Rectal smooth muscle tissue (tissue), 1 donor: Measurements from ENCODE around the gene BCL2L2.

Experiments used
- H3K27ac ChIP-seq: one replicate; pipeline ENCODE4 v1.7.0; 2013; ENCODE audit warnings: low read depth, low read length, inconsistent platforms
- H3K27me3 ChIP-seq: one replicate; pipeline ENCODE4 v1.7.0; 2013; ENCODE audit warnings: low read length; ENCODE audit not compliant: control insufficient read depth, insufficient read depth
- H3K36me3 ChIP-seq: one replicate; pipeline ENCODE4 v1.7.0; 2013; ENCODE audit warnings: low read length; ENCODE audit not compliant: control insufficient read depth, insufficient read depth
- H3K4me1 ChIP-seq: one replicate; pipeline ENCODE4 v1.7.0; 2013; ENCODE audit warnings: low read length; ENCODE audit not compliant: control insufficient read depth, insufficient read depth
- H3K4me3 ChIP-seq: one replicate; pipeline ENCODE4 v1.7.0; 2013; ENCODE audit warnings: low read length
- H3K9ac ChIP-seq: one replicate; pipeline ENCODE4 v1.7.0; 2013; ENCODE audit warnings: low read length

The BCL2L2 gene

GRCh38 chr14:23346693-23347405 is 40.2 kb downstream of the BCL2L2 start:
- Histone ChIP-seq H3K4me1 (peaks cover 3% of the 10 kb centered on the region), H3K4me3 (no peak overlapping the region), H3K27ac (no peak overlapping the region), H3K36me3 (no peaks in the 10 kb centered on the region), H3K9ac (no peak overlapping the region), H3K27me3 (peaks cover 4% of the 10 kb centered on the region)

GRCh38 chr14:23347406-23348296 is 41.0 kb downstream of the BCL2L2 start:
- Histone ChIP-seq H3K4me1 (peaks cover 4% of the 10 kb centered on the region), H3K27ac (no peak overlapping the region), H3K36me3 (no peaks in the 10 kb centered on the region), H3K4me3 (no peak overlapping the region), H3K27me3 (peaks cover 4% of the 10 kb centered on the region), H3K9ac (no peak overlapping the region)

GRCh38 chr14:23348297-23348655 is 41.6 kb downstream of the BCL2L2 start:
- Histone ChIP-seq H3K4me1 (peaks cover 4% of the 10 kb centered on the region), H3K27ac (no peak overlapping the region), H3K36me3 (no peaks in the 10 kb centered on the region), H3K9ac (no peak overlapping the region), H3K4me3 (no peak overlapping the region), H3K27me3 (peaks cover 4% of the 10 kb centered on the region)

GRCh38 chr14:23349156-23349845 is 42.7 kb downstream of the BCL2L2 start:
- H3K4me3 ChIP-seq, result no peak overlapping the region
- peaks cover 4% of the 10 kb centered on the region for H3K4me1 ChIP-seq
- H3K9ac ChIP-seq, result no peak overlapping the region
- H3K27ac ChIP-seq, result no peak overlapping the region
- H3K27me3 ChIP-seq, result peaks cover 4% of the 10 kb centered on the region
- H3K36me3 ChIP-seq, result no peaks in the 10 kb centered on the region

GRCh38 chr14:23351681-23352505 is 45.3 kb downstream of the BCL2L2 start:
- peak overlapping the region; percentile 49 for H3K27ac ChIP-seq
- H3K9ac ChIP-seq, result no peak overlapping the region
- no peaks in the 10 kb centered on the region for H3K36me3 ChIP-seq
- peaks cover 4% of the 10 kb centered on the region for H3K27me3 ChIP-seq
- peaks cover 4% of the 10 kb centered on the region for H3K4me1 ChIP-seq
- peak overlapping the region; percentile 71 for H3K4me3 ChIP-seq

- Histone ChIP-seq H3K4me3 (peak within 1 kb of the TSS; percentile 71), H3K27me3 (peaks cover 4% of the 10 kb centered on the region), H3K27ac (peak within 1 kb of the TSS; percentile 52), H3K9ac (no peak within 1 kb of the TSS), H3K36me3 (no peaks in the 10 kb centered on the region), H3K4me1 (peaks cover 4% of the 10 kb centered on the region)
These were observed 46.1 kb downstream of the BCL2L2 start, which contains the start of gene SLC22A17 for GRCh38 chr14:23352506-23353432. Gene SLC22A17, minus strand, starts transcription at chr14:23352887.

- Histone ChIP-seq H3K27me3 (peaks cover 4% of the 10 kb centered on the region), H3K27ac (no peak overlapping the region), H3K9ac (no peak overlapping the region), H3K4me1 (peaks cover 4% of the 10 kb centered on the region), H3K36me3 (no peaks in the 10 kb centered on the region), H3K4me3 (no peak overlapping the region)
These were observed 46.8 kb downstream of the BCL2L2 start for GRCh38 chr14:23353433-23353780.

GRCh38 chr14:23354990-23355389 is 48.4 kb downstream of the BCL2L2 start:
- H3K36me3 ChIP-seq, result no peaks in the 10 kb centered on the region
- no peak overlapping the region for H3K9ac ChIP-seq
- H3K27me3 ChIP-seq, result peaks cover 4% of the 10 kb centered on the region
- H3K4me3 ChIP-seq, result no peak overlapping the region
- H3K27ac ChIP-seq, result no peak overlapping the region
- peaks cover 4% of the 10 kb centered on the region for H3K4me1 ChIP-seq

GRCh38 chr14:23355871-23356435 is 49.3 kb downstream of the BCL2L2 start:
- Histone ChIP-seq H3K27me3 (peaks cover 4% of the 10 kb centered on the region), H3K36me3 (no peaks in the 10 kb centered on the region), H3K9ac (no peak overlapping the region), H3K4me1 (peaks cover 4% of the 10 kb centered on the region), H3K4me3 (no peak overlapping the region), H3K27ac (no peak overlapping the region)

GRCh38 chr14:23356662-23357061 is 50.0 kb downstream of the BCL2L2 start:
- Histone ChIP-seq H3K27me3 (peaks cover 2% of the 10 kb centered on the region), H3K27ac (no peak overlapping the region), H3K9ac (no peak overlapping the region), H3K36me3 (no peaks in the 10 kb centered on the region), H3K4me3 (no peak overlapping the region), H3K4me1 (peaks cover 4% of the 10 kb centered on the region)

- Histone ChIP-seq H3K9ac (no peak overlapping the region), H3K36me3 (no peaks in the 10 kb centered on the region)
These were observed 50.6 kb downstream of the BCL2L2 start for GRCh38 chr14:23357261-23357660.

More at GRCh38 chr14:23357261-23357660, 50.6 kb downstream of the BCL2L2 start:
- Histone ChIP-seq H3K27me3 (no peaks in the 10 kb centered on the region), H3K4me1 (peaks cover 2% of the 10 kb centered on the region), H3K4me3 (no peak overlapping the region), H3K27ac (no peak overlapping the region)
